Occipital lobe (tissue), 2 donors: ENCODE measurements around the gene ENTHD1. TPM values are rescaled to one million over a fixed set of nuclear protein-coding genes. Genes with fewer than 3 reads are reported as not detected.
"Not testable (repeated sequence)": the region's sequence is repeated elsewhere in the genome, so short reads cannot be mapped to it uniquely, and the experiment has no call there.

ENCODE experiments used
- DNase-seq: peaks from one replicate; lab custom pipeline; 2025; lab: John Stamatoyannopoulos, UW
- total RNA-seq: library from RNA; depleted of rRNA; stranded (reverse); fragments of >200 nt; gene quantifications from one replicate; pipeline ENCODE4 v1.2.3, GENCODE V29; 2014

The ENTHD1 gene
- total RNA-seq, 1 donor from 2014 or later, result 0.16 TPM

- DNase-seq, result no peak
These were observed 41.8 kb downstream of the ENTHD1 start for GRCh38 chr22:39851606-39852315.

DNA sequence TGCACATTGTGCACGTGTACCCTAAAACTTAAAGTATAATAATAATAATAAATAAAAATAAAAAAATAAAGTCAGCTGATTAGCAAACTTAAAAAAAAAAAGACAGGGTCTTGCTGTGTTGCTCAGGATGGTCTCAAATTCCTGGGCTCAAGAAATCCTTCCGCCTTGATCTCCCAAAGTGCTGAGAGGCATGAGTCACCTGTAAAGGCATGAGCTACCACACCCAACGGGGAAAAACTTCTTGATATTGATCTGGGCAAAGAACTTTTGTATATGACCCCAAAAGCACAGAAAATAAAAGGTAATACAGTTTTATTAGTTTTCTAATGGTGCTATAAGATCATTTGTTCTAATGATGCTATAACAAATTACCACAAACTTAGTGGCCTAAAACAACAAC, 46.1 kb downstream of the ENTHD1 start:
- no peak for DNase-seq

- DNase-seq, result not testable (repeated sequence)
These were observed 47.0 kb downstream of the ENTHD1 start for GRCh38 chr22:39846539-39846938.

DNA sequence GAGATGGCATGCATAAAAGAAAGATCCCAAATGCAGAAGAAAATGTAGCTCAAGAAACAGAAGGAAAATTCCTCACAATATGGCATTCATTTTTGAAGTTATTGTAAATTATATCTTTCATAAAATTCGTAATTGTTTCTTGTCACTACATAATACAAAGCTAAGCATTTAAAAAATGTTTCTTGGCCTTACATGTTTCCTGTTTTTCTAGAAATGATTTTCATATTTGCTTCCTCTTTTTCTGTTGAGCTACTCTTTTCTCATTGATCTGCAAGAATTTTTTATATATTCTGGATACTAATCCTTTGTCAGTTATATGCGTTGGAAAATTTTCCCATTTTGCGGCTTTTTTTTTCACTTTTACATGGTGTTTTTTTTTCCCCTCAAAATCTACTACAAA, 48.0 kb downstream of the ENTHD1 start:
- no peak for DNase-seq

GRCh38 chr22:39839917-39840510, 53.5 kb downstream of the ENTHD1 start:
- no peak for DNase-seq

DNA sequence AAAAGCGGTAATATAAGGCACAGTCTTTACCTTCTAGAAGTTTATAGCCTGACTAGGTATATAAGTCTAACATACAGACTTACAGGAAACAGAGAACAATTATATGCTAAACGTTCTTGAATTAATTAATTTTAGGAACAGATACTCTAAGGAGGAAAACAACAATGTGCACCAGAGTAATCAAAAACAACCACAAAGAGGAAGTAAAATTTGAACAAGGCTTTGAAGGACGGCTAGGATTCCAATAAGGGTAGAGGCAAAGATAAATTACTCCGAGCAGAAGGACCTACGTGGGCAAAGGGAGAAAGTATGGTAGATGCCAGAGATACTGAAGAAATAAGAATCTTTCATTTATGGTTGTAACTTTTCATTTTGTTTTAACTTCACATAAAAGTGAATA, 54.4 kb downstream of the ENTHD1 start:
- DNase-seq, result no peak

- no peak for DNase-seq
These were observed 60.0 kb downstream of the ENTHD1 start for GRCh38 chr22:39833610-39834009.

DNA sequence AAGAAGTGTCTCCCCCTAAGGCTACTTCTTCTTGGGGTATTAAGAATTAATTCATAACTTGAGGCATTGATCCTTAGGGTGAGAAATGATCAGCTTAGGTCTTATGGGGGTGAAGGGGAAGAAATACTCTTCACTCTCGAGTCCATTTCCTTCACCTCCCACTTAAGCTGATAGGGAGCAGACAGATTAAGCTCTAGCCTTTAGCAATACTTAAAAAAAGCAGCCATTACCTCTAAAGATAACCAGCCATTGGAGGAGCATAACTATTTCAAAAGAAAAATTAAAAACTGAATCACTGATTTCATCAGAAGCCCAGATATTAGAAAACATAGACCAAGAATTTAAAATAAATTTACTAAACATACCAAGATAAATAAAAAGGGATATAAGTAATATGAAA, 60.5 kb downstream of the ENTHD1 start:
- DNase-seq, result no peak

DNA sequence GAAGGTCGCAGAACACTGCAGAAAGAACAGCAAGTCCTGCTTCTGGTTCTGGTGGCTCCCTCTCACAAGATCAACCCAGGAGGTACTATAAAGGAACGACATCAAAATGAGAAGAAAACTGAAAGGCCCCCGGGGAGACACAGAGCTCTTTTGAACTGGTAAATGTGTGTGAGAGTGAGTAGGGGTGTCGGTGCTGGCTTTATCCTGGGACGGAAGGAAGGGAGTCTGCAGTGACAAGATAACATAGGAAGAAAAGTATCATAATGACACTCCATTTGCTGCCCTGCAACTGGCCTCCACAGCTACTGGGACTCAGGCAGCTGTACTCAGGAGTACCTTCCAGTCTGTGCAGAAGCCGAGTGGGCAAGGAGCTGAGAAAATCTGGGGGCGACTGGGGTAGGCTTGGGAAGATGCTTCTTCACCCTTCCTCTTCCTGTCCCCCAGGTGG, 60.9 kb downstream of the ENTHD1 start:
- DNase-seq, result no peak

DNA sequence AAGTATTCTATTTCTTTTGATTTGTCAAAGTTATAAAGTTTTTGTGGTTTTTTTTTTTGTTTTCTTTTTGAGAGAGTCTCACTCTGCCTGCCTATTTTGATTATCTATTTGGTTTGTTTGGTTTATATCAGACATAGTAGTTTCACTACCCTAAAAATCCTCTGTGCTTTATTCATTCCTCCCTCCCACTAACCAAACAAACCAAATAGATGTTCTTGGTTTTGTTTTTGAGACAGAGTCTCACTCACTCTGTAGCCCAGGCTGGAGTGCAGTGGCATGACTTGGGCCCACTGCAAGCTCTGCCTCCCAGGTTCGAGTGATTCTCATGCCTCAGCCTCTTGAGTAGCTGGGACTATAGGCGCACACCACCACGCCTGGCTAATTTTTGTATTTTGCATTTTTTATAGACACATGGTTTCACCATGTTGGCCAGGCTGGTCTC, 67.9 kb downstream of the ENTHD1 start:
- no peak for DNase-seq

GRCh38 chr22:39821008-39821407, 72.6 kb downstream of the ENTHD1 start:
- no peak for DNase-seq

DNA sequence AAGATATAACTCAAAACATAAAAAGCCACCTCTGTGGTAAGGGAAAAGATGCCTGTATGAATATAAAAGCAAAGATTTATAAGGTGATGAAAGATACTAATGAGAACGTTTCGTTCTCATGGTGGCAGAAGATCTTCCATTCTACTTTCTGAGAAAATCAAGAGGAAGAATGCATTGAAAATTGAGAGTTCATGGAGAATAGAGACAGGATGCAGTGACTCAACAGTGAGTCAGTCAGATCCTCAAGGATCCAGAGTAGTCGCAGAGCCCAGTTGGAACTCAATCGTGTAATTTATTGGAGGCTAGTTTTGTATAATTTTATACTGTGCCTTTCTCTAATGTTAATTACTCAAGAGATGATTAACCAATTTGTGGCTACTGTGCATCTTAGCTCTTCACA, 73.3 kb downstream of the ENTHD1 start:
- no peak for DNase-seq

DNA sequence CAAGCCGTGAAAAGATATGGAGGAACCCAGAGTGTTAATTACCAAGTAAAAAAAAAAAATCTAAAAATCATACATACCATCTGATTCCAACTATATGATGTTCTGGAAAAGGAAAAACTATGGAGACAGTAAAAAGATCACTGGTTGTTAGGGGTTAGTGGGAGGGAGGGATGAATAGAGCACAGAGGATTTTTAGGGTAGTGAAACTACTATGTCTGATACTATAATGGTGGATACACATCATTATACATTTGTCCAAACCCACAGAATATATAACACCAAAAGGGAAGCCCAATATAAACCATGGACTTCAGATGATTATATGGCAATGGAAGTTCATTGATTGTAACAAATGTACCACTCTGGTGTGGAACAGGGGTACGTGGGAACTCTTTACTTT, 74.1 kb downstream of the ENTHD1 start:
- DNase-seq, result no peak

DNA sequence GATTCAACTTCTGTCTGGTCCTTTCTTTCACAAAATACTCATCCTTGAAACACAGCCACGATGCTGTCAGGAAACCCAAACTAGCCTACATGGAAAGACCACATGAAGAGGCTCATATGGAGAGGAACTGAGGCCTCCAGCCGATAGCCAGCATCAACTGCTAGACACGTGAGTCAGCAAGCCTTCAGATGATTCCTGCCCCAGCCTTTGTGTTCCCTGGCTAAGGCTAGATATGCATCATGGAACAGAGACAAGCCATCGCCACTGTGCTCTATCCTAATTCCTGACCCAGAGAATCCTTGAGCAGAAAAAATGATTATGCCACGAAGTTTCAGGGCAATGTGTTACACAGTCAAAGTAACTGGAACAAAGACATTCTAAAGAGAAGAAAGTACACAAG, 75.5 kb downstream of the ENTHD1 start:
- DNase-seq, result no peak

GRCh38 chr22:39815932-39816331, 77.6 kb downstream of the ENTHD1 start:
- DNase-seq, result no peak

- DNase-seq, result no peak
These were observed 78.7 kb downstream of the ENTHD1 start for GRCh38 chr22:39814899-39815298.

GRCh38 chr22:39809772-39810557, 83.6 kb downstream of the ENTHD1 start:
- no peak for DNase-seq

GRCh38 chr22:39808081-39808480, 85.5 kb downstream of the ENTHD1 start:
- no peak for DNase-seq

GRCh38 chr22:39806109-39806508, 87.5 kb downstream of the ENTHD1 start:
- DNase-seq, result no peak

DNA sequence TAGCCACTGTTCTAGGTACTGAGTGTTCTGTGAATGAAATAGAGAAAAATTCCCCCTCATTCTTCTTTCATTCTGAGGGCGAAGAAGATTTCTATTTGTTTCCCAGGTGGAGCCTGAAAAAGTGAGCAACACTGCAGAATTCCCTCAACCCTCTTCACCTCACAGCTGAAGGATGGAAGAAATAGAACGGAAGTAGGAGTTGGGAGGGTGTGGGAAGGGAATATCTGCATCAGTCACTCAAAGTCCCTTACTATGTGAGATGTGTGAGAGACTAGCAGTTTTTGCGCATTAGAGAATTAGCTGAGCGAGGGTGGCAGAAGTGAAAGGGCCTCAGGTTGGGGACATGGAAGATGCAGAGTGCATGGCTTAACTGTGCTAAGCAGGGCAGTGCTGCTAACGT, 88.4 kb downstream of the ENTHD1 start:
- no peak for DNase-seq

GRCh38 chr22:39802682-39803081, 90.9 kb downstream of the ENTHD1 start:
- no peak for DNase-seq

DNA sequence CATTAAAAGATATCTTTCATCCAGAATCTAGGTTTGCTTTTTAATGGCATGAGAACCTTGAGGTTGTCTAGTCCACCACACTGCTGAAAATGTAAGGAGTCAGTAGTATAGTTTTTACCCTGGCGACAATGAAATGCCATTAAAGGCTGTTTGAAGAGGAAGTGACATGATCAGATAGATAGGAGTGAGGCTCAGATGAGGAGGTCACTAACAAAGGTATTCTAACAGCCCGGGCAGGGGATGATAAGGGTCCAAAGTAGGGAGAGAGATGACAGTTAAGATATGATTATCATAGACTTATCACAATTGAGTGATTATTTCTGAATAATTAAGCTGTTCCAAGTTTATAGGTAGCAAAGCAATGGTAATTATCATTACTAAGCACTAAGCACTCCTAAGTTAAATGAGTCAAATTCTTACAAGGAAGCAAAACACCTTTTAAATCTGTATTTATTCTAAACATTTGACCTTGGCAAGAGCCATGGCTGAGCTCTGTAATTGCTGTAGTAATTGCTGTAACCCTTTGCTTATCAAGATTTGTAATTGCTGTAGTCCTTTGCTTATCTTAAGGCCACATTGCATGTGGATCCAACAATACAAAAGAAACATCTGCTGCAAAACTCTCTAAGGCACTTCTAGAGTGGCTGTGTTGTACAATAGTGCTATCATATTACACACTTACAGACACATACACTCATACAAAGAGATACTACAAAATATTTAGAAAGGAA, 92.6 kb downstream of the ENTHD1 start:
- no peak for DNase-seq
